HCT116 (cell line): ENCODE results near the gene KASH5.

ENCODE experiments used
- POLR2AphosphoS5 ChIP-seq: IDR thresholded peaks from 2 replicates; pipeline ENCODE4 v1.6.1; 2011; ENCODE audit warnings: mild to moderate bottlenecking, low read depth, low read length, moderate library complexity
- TF ChIP-seq, protein P1 (sequence below), 3 experiments: fragments of 200-600 bp in 1 of 3; sonication (generic) in 1 of 3; IDR thresholded peaks in 2 of 3; conservative IDR thresholded peaks in 1 of 3; 2 replicates each; pipeline ENCODE4 v1.5.1; 2012 to 2017; ENCODE audit warnings: low read depth in 2 of 3, low read length in 2 of 3, antibody characterized with exemption in 1 of 3, borderline replicate concordance in 1 of 3, control low read depth in 1 of 3, mild to moderate bottlenecking in 1 of 3, mixed read lengths in 1 of 3, mixed run types in 1 of 3, moderate library complexity in 1 of 3; ENCODE audit not compliant: insufficient read depth in 1 of 3
- TF ChIP-seq, protein P2 (sequence below): IDR thresholded peaks from 2 replicates; pipeline ENCODE4 v1.6.1; 2012
- TF ChIP-seq, protein P3 (sequence below): IDR thresholded peaks from 2 replicates; pipeline ENCODE4 v1.6.1; 2012

DNA sequence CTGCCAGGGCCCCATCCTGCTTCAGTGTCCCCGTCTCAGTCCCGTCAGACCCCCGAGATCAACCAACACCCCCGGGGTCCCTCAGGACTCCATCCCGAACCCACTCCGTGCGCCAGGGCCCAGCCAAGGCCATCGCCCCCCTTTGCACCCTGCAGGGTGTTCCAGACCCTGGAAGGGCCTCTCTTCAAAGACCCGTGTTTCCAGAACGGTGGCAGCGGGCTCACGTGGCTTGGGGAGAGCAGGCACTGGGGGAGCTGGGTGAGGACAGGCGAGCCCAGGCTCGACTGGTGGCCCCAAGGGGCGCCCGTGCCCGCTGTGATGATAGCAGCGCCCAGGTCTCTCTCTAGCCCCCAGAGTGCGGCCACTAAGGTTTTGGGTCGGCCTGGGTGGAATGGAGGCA is 1.4 kb downstream of the KASH5 start:
- no peak for TF ChIP-seq POLR2AphosphoS5
- TF ChIP-seq, protein P1, sequence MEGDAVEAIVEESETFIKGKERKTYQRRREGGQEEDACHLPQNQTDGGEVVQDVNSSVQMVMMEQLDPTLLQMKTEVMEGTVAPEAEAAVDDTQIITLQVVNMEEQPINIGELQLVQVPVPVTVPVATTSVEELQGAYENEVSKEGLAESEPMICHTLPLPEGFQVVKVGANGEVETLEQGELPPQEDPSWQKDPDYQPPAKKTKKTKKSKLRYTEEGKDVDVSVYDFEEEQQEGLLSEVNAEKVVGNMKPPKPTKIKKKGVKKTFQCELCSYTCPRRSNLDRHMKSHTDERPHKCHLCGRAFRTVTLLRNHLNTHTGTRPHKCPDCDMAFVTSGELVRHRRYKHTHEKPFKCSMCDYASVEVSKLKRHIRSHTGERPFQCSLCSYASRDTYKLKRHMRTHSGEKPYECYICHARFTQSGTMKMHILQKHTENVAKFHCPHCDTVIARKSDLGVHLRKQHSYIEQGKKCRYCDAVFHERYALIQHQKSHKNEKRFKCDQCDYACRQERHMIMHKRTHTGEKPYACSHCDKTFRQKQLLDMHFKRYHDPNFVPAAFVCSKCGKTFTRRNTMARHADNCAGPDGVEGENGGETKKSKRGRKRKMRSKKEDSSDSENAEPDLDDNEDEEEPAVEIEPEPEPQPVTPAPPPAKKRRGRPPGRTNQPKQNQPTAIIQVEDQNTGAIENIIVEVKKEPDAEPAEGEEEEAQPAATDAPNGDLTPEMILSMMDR (IDR thresholded peaks at IDR 0.05 in 2 of 3, conservative IDR thresholded peaks at IDR 0.05 in 1 of 3; ENCODE audit: borderline replicate concordance in 1 of 3, insufficient read depth in 1 of 3, low read depth in 2 of 3, low read length in 2 of 3), result no peak
- TF ChIP-seq, protein P2, sequence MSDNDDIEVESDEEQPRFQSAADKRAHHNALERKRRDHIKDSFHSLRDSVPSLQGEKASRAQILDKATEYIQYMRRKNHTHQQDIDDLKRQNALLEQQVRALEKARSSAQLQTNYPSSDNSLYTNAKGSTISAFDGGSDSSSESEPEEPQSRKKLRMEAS, result no peak
- TF ChIP-seq, protein P3, sequence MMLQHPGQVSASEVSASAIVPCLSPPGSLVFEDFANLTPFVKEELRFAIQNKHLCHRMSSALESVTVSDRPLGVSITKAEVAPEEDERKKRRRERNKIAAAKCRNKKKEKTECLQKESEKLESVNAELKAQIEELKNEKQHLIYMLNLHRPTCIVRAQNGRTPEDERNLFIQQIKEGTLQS, result no peak
